Retina (tissue), 1 donor: Measurements from ENCODE around the gene URGCP.
A peak's percentile ranks its signal among the peaks of the same experiment; 100 is the strongest.
"Not testable (repeated sequence)": the region's sequence is repeated elsewhere in the genome, so short reads cannot be mapped to it uniquely, and the experiment has no call there.

Source experiments
- DNase-seq: peaks from one replicate; pipeline ENCODE4 v3.0.0-alpha.2; 2016

URGCP gene

DNA sequence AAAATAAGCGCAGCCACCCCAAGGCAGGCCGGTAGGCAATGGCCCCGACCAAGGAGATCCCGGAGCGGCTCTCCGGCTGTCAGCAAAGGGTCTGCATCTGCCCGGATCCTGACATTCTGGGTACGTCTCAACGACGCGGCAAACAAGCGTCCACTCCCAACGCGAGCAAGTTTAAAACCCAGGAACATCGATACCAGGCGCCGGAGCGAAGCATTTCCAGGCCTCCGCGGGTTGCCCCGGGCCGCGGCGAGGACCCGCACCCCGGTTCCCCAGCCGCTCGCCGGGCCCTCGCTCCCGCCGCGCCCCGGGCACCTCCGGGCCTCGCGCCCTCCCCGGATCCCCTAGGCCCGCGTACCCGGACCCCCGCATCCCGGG, 453 bp downstream of the URGCP start:
- DNase-seq: peak; percentile 71

- no peak for DNase-seq
Measured at GRCh38 chr7:43905209-43905946, 1.0 kb downstream of the URGCP start.

DNA sequence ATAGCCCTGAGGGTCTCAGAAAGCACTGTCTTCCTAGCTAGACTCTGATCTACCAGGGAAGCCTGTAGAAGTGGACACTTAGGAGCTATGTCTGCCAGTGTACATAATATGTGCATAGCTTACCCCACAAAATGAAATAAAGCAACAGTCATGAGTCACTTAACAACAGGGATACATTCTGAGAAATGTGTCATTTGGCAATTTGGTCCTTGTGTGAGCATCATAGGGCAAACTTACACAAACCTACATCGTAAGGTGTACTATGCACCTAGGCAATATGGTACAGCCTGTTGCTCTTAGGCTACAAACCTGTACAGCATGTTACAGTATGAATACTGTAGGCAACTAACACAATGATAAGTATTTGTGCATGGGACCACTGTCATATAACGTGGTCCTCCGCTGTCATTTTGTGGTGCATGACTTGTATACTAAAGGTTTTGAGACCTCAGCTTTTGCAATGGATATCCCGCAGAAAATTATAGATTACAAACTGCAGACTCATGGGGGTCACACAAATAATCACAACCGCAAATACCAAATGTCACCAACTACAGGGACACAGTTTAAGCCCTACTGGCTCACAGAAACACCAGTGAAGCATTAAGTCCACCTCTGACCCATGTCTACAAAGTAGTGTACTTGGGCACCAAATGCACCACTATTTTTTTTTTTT, 1.7 kb downstream of the URGCP start:
- DNase-seq: no peak

DNA sequence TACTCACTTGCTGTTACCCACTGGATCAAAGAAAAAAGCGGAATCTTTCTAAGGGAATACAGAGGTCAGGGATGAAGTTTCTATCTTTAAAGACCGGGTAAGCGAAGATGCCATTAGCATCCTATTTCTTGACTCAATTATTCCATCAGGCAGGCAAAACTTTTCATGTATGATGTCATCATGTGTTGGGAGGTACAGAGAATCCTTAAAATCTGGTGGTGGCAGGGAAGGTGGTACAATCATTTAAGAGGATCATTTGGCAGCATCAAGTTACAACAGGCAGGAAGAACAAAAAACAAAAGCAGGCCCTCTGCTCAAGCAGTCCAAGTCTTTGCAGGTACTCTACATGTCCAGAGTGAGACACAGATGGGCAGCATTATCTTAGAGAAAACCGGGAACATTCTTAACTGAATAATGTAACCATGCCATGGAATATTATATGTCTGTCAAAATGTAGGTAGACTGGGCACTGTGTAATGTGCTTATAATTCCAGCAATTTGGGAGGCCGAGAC, 3.8 kb downstream of the URGCP start:
- no peak for DNase-seq

- not testable (repeated sequence) for DNase-seq
Measured at GRCh38 chr7:43898571-43898970, 7.8 kb downstream of the URGCP start.

GRCh38 chr7:43895847-43896415, 10.5 kb downstream of the URGCP start:
- DNase-seq: no peak

- DNase-seq: no peak
Measured at GRCh38 chr7:43891069-43891955, 15.1 kb downstream of the URGCP start.

- DNase-seq: no peak
Measured at GRCh38 chr7:43890468-43890867, 15.9 kb downstream of the URGCP start.

GRCh38 chr7:43888993-43889945, 17.1 kb downstream of the URGCP start:
- DNase-seq: no peak

GRCh38 chr7:43884617-43885016, 21.8 kb downstream of the URGCP start:
- DNase-seq: no peak

DNA sequence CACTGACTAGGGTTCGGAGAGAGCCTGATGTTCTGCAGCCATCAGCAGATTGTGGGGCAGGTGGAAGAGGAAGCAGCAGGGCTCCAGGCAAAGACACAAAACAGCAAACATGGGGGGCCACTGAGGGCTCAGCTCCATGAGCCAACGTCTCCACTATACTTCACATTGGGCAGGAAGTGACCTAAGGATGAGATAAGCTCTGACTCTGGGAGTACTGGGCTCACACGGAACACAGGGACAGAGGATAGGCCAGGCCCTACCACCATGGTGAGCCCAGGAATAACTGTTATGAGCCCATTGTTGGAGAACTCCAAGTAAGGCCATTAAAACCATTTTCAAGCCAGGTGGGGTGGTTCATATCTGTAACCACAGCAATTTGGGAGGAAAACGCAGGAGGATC, 22.2 kb downstream of the URGCP start:
- DNase-seq: no peak

DNA sequence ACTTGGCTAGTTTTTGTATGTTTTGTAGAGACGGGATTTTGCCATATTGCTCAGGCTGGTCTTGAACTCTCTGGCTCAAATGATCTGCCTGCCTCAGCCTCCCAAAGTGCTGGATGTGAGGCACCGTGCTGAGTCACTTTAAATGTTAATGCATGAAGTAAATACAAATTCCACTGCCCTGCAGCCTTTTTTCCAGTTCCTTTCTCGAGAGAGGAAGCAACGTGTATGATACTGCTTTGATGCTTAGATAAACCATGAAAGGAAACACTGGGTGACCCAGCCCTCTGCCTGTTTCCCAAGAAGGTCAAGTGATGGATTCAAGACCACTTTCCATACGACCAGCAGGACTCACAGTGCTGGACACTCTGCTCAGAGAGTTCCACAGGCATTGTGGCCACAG, 25.8 kb downstream of the URGCP start:
- DNase-seq: no peak

GRCh38 chr7:43879477-43879876, 26.9 kb downstream of the URGCP start:
- DNase-seq: no peak

GRCh38 chr7:43878867-43879266, 27.5 kb downstream of the URGCP start:
- no peak for DNase-seq

DNA sequence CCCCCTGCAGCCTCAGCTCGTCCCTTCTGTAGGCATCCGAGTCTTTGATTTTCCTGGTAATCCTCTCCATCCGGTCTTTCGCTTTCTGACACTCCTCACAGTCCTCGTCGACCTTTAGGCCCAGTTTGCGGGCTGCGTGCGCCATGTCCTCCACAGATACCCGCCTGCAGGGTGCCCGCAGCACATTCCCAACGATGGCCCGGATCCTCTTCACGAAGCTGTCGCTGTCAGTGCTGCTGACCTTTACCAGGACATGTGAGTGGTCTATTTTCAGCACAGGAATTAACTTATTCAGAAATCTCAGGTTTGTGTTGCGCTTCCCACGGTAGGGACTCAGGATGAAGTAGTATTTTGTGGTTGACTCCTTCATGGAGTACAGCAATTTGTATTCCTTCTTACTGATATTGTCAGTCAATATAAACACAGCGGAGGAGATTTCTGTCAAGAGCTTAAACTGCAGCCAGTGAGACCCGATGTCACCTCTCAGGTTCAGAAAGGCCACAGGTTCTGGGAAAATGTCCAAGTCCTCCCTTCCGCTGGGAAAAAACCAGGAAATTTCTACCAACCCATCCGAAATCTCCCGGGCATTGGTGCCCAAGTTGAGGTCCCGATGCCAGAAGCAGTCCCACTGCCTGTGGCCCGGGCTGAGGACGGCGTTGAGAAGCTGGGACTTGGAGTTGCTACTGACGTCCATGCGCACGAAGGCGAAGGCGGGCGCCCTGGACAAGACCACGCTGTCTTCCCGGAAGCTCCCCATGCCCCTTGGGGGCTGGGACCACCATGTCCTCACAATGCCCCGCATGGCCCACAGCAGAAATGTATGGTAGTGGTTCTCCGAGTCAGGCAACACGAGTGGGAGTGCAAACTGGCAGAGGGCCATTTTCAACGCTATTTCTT, 28.2 kb downstream of the URGCP start:
- no peak for DNase-seq

- no peak for DNase-seq
Measured at GRCh38 chr7:43876976-43877745, 29.2 kb downstream of the URGCP start.

DNA sequence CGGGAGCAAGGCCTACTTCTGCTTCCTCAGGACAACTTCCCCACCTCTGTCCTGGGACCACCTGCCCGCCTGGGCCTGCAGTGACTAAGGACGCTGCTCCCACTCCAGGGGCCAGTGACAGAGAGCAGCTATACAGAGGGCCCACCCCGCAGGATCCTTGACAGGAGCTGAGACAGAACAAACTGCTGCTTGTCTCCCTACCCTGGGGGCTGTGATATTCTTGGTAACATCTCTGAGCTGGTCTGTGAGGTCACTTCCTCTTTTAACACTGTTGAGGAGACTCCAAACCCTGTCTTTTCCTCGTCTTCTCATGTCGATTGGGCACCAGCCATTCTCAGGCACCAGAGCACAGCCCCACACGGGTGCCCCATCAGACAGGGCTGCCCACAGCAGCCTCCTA, 30.2 kb downstream of the URGCP start:
- no peak for DNase-seq

DNA sequence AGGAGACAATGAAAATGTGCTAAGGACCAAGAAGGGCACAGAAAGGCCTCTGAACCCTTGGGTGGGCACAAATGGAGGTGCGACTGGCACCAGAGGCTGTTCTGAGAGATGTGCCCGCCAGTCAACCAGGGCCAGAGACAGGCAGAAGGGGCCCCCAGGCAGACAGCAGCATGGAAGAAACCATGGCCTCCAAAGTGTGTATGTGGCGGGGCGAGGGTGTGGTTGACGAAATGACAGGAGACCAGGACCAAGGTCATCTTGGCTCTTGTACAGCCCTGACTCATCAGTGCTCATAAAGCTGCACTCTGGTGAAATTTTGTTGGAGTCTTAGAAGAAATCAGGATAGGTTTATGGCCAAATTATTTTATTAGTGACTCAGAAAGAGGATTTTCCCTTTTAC, 33.1 kb downstream of the URGCP start:
- no peak for DNase-seq

DNA sequence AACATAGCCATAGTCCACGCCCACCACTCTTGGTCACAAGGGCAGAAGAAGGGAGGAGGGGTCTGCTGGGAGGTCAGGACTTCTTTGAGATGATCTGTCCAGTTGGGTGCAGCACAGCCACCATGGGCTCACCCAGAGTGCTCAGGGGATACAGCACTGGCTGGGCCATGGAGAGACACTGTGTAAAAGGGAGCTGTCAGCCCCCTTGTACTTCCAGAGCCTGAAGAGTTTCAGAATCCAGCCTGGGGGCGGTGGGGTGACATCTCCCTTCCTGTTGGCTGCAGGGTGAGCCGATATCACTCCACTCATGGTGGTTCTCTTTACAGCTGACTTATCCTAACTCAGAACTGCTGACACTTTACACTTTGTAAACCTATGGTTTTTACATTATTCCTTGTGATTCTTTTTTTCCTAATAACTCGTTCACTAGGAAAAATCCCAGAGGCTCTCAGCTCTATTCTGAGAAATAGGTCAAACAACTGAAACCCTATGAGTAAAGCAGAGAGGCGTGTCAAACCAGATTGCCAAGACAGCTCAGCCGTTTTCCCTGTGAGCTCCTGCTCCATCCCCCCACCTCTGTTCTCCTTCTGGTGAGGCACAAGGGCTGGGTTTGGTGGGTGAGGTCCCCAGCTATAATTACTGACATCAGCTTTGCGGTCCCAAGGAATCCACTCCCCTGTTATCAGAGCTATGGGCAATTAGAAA, 33.8 kb downstream of the URGCP start:
- peak; percentile 62 for DNase-seq
